Common myeloid progenitor, CD34-positive (primary cell): ENCODE results near the gene FRMD3.

Experiments used
- CTCF ChIA-PET: fragments of 350-600 bp; sonication (Branson Sonifier 250); formaldehyde crosslinking; loops from one replicate; lab custom pipeline; 2021; ENCODE audit warnings: antibody characterized with exemption; lab: Charles Lee
- POLR2A ChIA-PET: fragments of 350-600 bp; sonication (Branson Sonifier 250); formaldehyde crosslinking; loops from one replicate; lab custom pipeline; 2021; ENCODE audit warnings: antibody characterized with exemption; lab: Charles Lee
- DNase-seq, 3 donors: peaks; one replicate each; pipeline versions ENCODE4 v3.0.0 to v3.0.0-alpha.2; 2013
- H3K27ac ChIP-seq, 2 experiments: 1 replicate in 1 of 2; 2 replicates in 1 of 2; pipeline ENCODE4 v1.7.0; 2013; ENCODE audit warnings: inconsistent platforms in 2 of 2, low read length in 2 of 2, mild to moderate bottlenecking in 2 of 2, low read depth in 1 of 2, moderate library complexity in 1 of 2; ENCODE audit not compliant: severe bottlenecking in 2 of 2, insufficient read depth in 1 of 2, poor library complexity in 1 of 2
- H3K27me3 ChIP-seq, 5 experiments: replicated peaks in 2 of 5; 1 replicate in 3 of 5; 2 replicates in 2 of 5; pipeline versions ENCODE4 v1.6.1 to v1.7.0; 2013; ENCODE audit warnings: low read length in 4 of 5, mild to moderate bottlenecking in 2 of 5, moderate library complexity in 2 of 5, inconsistent platforms in 1 of 5; ENCODE audit not compliant: insufficient read depth in 5 of 5, control insufficient read depth in 4 of 5
- H3K36me3 ChIP-seq, 4 experiments: 1 replicate in 2 of 4; 2 replicates in 2 of 4; pipeline versions ENCODE4 v1.6.1 to v1.7.0; 2013; ENCODE audit warnings: low read length in 3 of 4, control low read depth in 1 of 4, mild to moderate bottlenecking in 1 of 4; ENCODE audit not compliant: control insufficient read depth in 4 of 4, insufficient read depth in 4 of 4
- H3K4me1 ChIP-seq, 4 experiments: 1 replicate in 3 of 4; 2 replicates in 1 of 4; pipeline versions ENCODE4 v1.6.1 to v1.7.1; 2013; ENCODE audit warnings: low read length in 3 of 4, mild to moderate bottlenecking in 3 of 4, control low read depth in 1 of 4, inconsistent platforms in 1 of 4, moderate library complexity in 1 of 4; ENCODE audit not compliant: control insufficient read depth in 4 of 4, insufficient read depth in 4 of 4; ENCODE audit errors: control extremely low read depth in 1 of 4
- H3K4me3 ChIP-seq, 7 experiments: 1 replicate in 4 of 7; 2 replicates in 3 of 7; pipeline versions ENCODE4 v1.5.1 to v1.7.0; 2013; ENCODE audit warnings: mild to moderate bottlenecking in 7 of 7, low read length in 6 of 7, moderate library complexity in 6 of 7, inconsistent platforms in 2 of 7, low read depth in 2 of 7, control low read depth in 1 of 7; ENCODE audit not compliant: insufficient read depth in 4 of 7, control insufficient read depth in 1 of 7; ENCODE audit errors: extremely low read depth in 1 of 7
- H3K9me3 ChIP-seq, 5 experiments: 1 replicate in 4 of 5; 2 replicates in 1 of 5; pipeline versions ENCODE4 v1.6.1 to v1.7.1; 2013; ENCODE audit warnings: low read length in 4 of 5, mild to moderate bottlenecking in 2 of 5, inconsistent platforms in 1 of 5, low read depth in 1 of 5, moderate library complexity in 1 of 5; ENCODE audit not compliant: control insufficient read depth in 4 of 5, insufficient read depth in 2 of 5; ENCODE audit errors: control extremely low read depth in 1 of 5
- WGBS: methylation state at CpG from one replicate; pipeline ENCODE4 v1.1.5; 2013; ENCODE audit not compliant: insufficient coverage; 5-methylcytosine and 5-hydroxymethylcytosine counted together

FRMD3 gene

GRCh38 chr9:83291196-83291595, 247.0 kb downstream of the FRMD3 start:
- H3K9me3 ChIP-seq, result no peaks in the 10 kb centered on the region
- POLR2A ChIA-PET, result no interaction called here
- DNase-seq, result no peak
- no peaks in the 10 kb centered on the region for H3K4me1 ChIP-seq
- peaks cover 0 to 3% (median 0%) of the 10 kb centered on the region in 5 experiments for H3K27me3 ChIP-seq
- no peak overlapping the region for H3K27ac ChIP-seq
- no peaks in the 10 kb centered on the region for H3K36me3 ChIP-seq
- no peak overlapping the region for H3K4me3 ChIP-seq
- 100% methylated on average over 1 of the region's 1 CpG for WGBS
- CTCF ChIA-PET, result interaction anchor here (0.9 to 1.2 kb wide), 2 partner anchors 10 to 31 kb away, joined by 3 read pairs; no protein-coding TSS in a partner anchor

- WGBS, result 38% methylated on average over 2 of the region's 5 CpGs
- Histone ChIP-seq H3K36me3 (no peaks in the 10 kb centered on the region), H3K27ac (no peak overlapping the region), H3K4me3 (no peak overlapping the region), H3K9me3 (no peaks in the 10 kb centered on the region), H3K4me1 (no peaks in the 10 kb centered on the region), H3K27me3 (peaks cover 0 to 3% (median 0%) of the 10 kb centered on the region in 5 experiments)
- ChIA-PET POLR2A (no interaction called here), CTCF (interaction anchor here (0.9 to 1.2 kb wide), 3 partner anchors 9 to 32 kb away, joined by 3 to 4 read pairs (median 3); no protein-coding TSS in a partner anchor)
- no peak for DNase-seq
These were observed 247.5 kb downstream of the FRMD3 start for GRCh38 chr9:83290692-83291091.

GRCh38 chr9:83287021-83287420, 251.2 kb downstream of the FRMD3 start:
- no peak overlapping the region for H3K4me3 ChIP-seq
- H3K9me3 ChIP-seq, result no peaks in the 10 kb centered on the region
- H3K4me1 ChIP-seq, result peaks cover 0 to 4% (median under 1%) of the 10 kb centered on the region in 4 experiments
- H3K36me3 ChIP-seq, result no peaks in the 10 kb centered on the region
- H3K27me3 ChIP-seq, result peaks cover 0 to 3% (median 0%) of the 10 kb centered on the region in 5 experiments
- ChIA-PET CTCF (no interaction called here), POLR2A (no interaction called here)
- 100% methylated on average over 1 of the region's 1 CpG for WGBS
- no peak for DNase-seq
- no peak overlapping the region for H3K27ac ChIP-seq

GRCh38 chr9:83285445-83286225, 252.6 kb downstream of the FRMD3 start:
- peaks cover 0 to 3% (median 0%) of the 10 kb centered on the region in 5 experiments for H3K27me3 ChIP-seq
- H3K4me1 ChIP-seq, result peaks cover 2 to 16% (median 12%) of the 10 kb centered on the region in 4 experiments
- no peaks in the 10 kb centered on the region for H3K36me3 ChIP-seq
- 100% methylated on average over 2 of the region's 3 CpGs for WGBS
- H3K27ac ChIP-seq, result no peak overlapping the region
- no peaks in the 10 kb centered on the region for H3K9me3 ChIP-seq
- CTCF ChIA-PET, result no interaction called here
- no peak for DNase-seq
- POLR2A ChIA-PET, result no interaction called here
- H3K4me3 ChIP-seq, result no peak overlapping the region

- 70% methylated on average over 5 of the region's 5 CpGs for WGBS
These were observed 253.5 kb downstream of the FRMD3 start for GRCh38 chr9:83284746-83285145.

GRCh38 chr9:83283528-83283927, 254.7 kb downstream of the FRMD3 start:
- Histone ChIP-seq H3K36me3 (no peaks in the 10 kb centered on the region), H3K4me1 (peaks cover 2 to 22% (median 15%) of the 10 kb centered on the region in 4 experiments), H3K9me3 (no peaks in the 10 kb centered on the region), H3K4me3 (no peak overlapping the region), H3K27ac (no peak overlapping the region), H3K27me3 (peaks cover 0 to 3% (median 0%) of the 10 kb centered on the region in 5 experiments)
- 100% methylated on average over 2 of the region's 2 CpGs for WGBS
- CTCF ChIA-PET, result interaction anchor here (1.1 kb wide), 1 partner anchor 11 kb away, joined by 3 read pairs; no protein-coding TSS in a partner anchor
- no peak for DNase-seq
- POLR2A ChIA-PET, result no interaction called here

More at GRCh38 chr9:83284746-83285145, 253.5 kb downstream of the FRMD3 start:
- no peaks in the 10 kb centered on the region for H3K36me3 ChIP-seq
- H3K27ac ChIP-seq, result no peak overlapping the region
- no peaks in the 10 kb centered on the region for H3K9me3 ChIP-seq
- peaks cover 0 to 3% (median 0%) of the 10 kb centered on the region in 5 experiments for H3K27me3 ChIP-seq
- ChIA-PET CTCF (interaction anchor here (1.1 kb wide), 1 partner anchor 10 kb away, joined by 3 read pairs; no protein-coding TSS in a partner anchor), POLR2A (no interaction called here)
- H3K4me1 ChIP-seq, result peaks cover 2 to 22% (median 15%) of the 10 kb centered on the region in 4 experiments
- H3K4me3 ChIP-seq, result no peak overlapping the region
- DNase-seq, result peak in 2 of 3 donors; percentile 48 to 71
